ENCODE data around the gene RAB31.
A peak's percentile ranks its signal among the peaks of the same experiment; 100 is the strongest.

Gene RAB31

GRCh38 chr18:9737472-9738121 lies 29.5 kb downstream of the RAB31 start:
- DNase-seq (ENCODE audit: low read depth) = peak; percentile 84

- no peak for DNase-seq (ENCODE audit: low read depth)
Observed at GRCh38 chr18:9738266-9738969, 30.3 kb downstream of the RAB31 start.

- peak; percentile 22 for DNase-seq (ENCODE audit: low read depth)
Observed at GRCh38 chr18:9739516-9739915, 31.4 kb downstream of the RAB31 start.

- peak; percentile 46 for DNase-seq (ENCODE audit: low read depth)
Observed at GRCh38 chr18:9740071-9740470, 32.0 kb downstream of the RAB31 start.

- DNase-seq (ENCODE audit: low read depth) = no peak
Observed at GRCh38 chr18:9741406-9741792, 33.3 kb downstream of the RAB31 start.

GRCh38 chr18:9741793-9742523 lies 33.9 kb downstream of the RAB31 start:
- peak; percentile 58 for DNase-seq (ENCODE audit: low read depth)

- DNase-seq (ENCODE audit: low read depth) = peak; percentile 69
Observed at GRCh38 chr18:9742524-9743131, 34.5 kb downstream of the RAB31 start.

- DNase-seq (ENCODE audit: low read depth) = peak; percentile 100
Observed at GRCh38 chr18:9743200-9744016, 35.3 kb downstream of the RAB31 start.

- no peak for DNase-seq (ENCODE audit: low read depth)
Observed at GRCh38 chr18:9746958-9747357, 38.9 kb downstream of the RAB31 start.

GRCh38 chr18:9749611-9750010 lies 41.5 kb downstream of the RAB31 start:
- no peak for DNase-seq (ENCODE audit: low read depth)

GRCh38 chr18:9750112-9750511 lies 42.0 kb downstream of the RAB31 start:
- no peak for DNase-seq (ENCODE audit: low read depth)

- DNase-seq (ENCODE audit: low read depth) = no peak
Observed at GRCh38 chr18:9750606-9751304, 42.7 kb downstream of the RAB31 start.

GRCh38 chr18:9751371-9752031 lies 43.4 kb downstream of the RAB31 start:
- no peak for DNase-seq (ENCODE audit: low read depth)

- DNase-seq (ENCODE audit: low read depth) = peak; percentile 40
Observed at GRCh38 chr18:9753846-9754245, 45.7 kb downstream of the RAB31 start.

- no peak for DNase-seq (ENCODE audit: low read depth)
Observed at GRCh38 chr18:9755110-9755509, 47.0 kb downstream of the RAB31 start.

GRCh38 chr18:9755615-9756014 lies 47.5 kb downstream of the RAB31 start:
- no peak for DNase-seq (ENCODE audit: low read depth)

GRCh38 chr18:9756271-9756932 lies 48.3 kb downstream of the RAB31 start:
- DNase-seq (ENCODE audit: low read depth) = no peak

- no peak for DNase-seq (ENCODE audit: low read depth)
Observed at GRCh38 chr18:9756933-9757470, 48.9 kb downstream of the RAB31 start.

GRCh38 chr18:9757827-9758621 lies 49.9 kb downstream of the RAB31 start:
- peak; percentile 60 for DNase-seq (ENCODE audit: low read depth)

Measured in ELR (cell line).